Stimulated activated naive CD8-positive, alpha-beta T cell treated with anti-CD3 and anti-CD28 coated beads, Interleukin-15, amount 100 ng/mL, for 72 hours (primary cell): ENCODE measurements around the gene ZNF302.

Source experiments
- ATAC-seq: fragments of 150-1000 bp; cut with Tn5 transposase; 2 replicates; pipeline ENCODE4 v1.10.0; 2021; ENCODE audit warnings: mild to moderate bottlenecking, moderate library complexity
- DNase-seq, 2 donors: peaks; one replicate each; pipeline ENCODE4 v3.0.0; 2021 to 2022
- H3K27ac Mint-ChIP-seq, 2 donors: one replicate each; pipeline ENCODE4 v1.8.0; 2022; ENCODE audit warnings: mild to moderate bottlenecking in 2 of 2, mixed read lengths in 2 of 2, moderate library complexity in 2 of 2
- H3K27me3 Mint-ChIP-seq: one replicate; pipeline ENCODE4 v1.8.0; 2022; ENCODE audit warnings: mixed read lengths
- H3K4me1 Mint-ChIP-seq: one replicate; pipeline ENCODE4 v1.8.0; 2022; ENCODE audit warnings: mild to moderate bottlenecking, mixed read lengths
- H3K4me3 Mint-ChIP-seq, 2 donors: one replicate each; pipeline ENCODE4 v1.8.0; 2022; ENCODE audit warnings: mild to moderate bottlenecking in 2 of 2, mixed read lengths in 2 of 2, moderate library complexity in 1 of 2
- H3K9me3 Mint-ChIP-seq, 2 donors: one replicate each; pipeline ENCODE4 v1.8.0; 2022; ENCODE audit warnings: mixed read lengths in 2 of 2

The ZNF302 gene

GRCh38 chr19:34686455-34686854 lies 9.0 kb downstream of the ZNF302 start:
- Mint-ChIP-seq H3K27ac (no peak overlapping the region), H3K4me3 (no peak overlapping the region), H3K27me3 (peaks cover 5% of the 10 kb centered on the region), H3K4me1 (no peaks in the 10 kb centered on the region), H3K9me3 (peaks cover 50 to 65% of the 10 kb centered on the region in 2 donors)
- DNase-seq (no peak), ATAC-seq (no peak)

DNA sequence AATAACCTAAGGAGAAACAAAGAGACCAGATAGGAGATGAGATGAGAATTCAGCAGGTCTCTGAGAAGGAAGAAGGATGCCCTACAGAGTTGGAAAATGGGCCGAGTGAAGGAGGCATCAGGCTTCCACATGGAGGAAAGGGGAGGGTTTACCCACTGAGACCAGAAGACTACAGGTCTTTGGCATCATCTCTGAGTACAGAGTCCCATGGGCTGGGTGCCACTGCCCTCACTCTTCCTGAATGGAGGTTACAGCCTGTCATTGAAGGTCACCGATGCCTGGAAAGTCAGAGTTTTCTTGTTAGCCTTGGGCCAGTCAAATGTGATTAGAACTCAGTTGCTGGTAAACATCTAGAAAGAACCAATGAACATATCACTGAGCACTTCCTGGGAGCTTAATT lies 9.9 kb downstream of the ZNF302 start:
- H3K9me3 Mint-ChIP-seq, result peaks cover 58 to 74% of the 10 kb centered on the region in 2 donors

DNA sequence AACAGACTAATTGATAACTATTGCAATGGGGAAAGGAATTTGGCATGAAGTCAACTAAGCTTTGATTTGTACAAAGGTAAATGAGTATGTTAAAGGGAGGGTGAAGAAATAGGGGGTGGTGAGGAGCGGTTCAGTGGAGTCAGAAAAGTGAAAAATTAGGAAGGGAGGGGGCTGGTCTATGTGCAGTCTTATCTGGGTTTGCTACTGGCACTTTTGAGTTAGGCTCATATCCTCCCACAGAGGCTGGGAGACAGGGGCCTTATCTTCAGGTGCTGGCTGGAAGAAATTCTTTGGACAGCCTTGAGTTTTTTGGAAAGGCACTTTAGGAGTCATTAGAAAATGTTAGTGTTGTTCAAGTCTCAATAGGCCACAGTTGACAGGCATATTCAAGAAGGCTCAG lies 11.1 kb downstream of the ZNF302 start:
- H3K4me3 Mint-ChIP-seq, result no peak overlapping the region
- peaks cover 54 to 66% of the 10 kb centered on the region in 2 donors for H3K9me3 Mint-ChIP-seq
- no peaks in the 10 kb centered on the region for H3K4me1 Mint-ChIP-seq
- H3K27ac Mint-ChIP-seq, result no peak overlapping the region
- H3K27me3 Mint-ChIP-seq, result peaks cover 16% of the 10 kb centered on the region
- no peak for ATAC-seq
- no peak for DNase-seq

More for the DNA sequence above, 9.9 kb downstream of the ZNF302 start:
- H3K27ac Mint-ChIP-seq, result no peak overlapping the region
- no peak for DNase-seq
- ATAC-seq, result no peak
- no peak overlapping the region for H3K4me3 Mint-ChIP-seq
- no peaks in the 10 kb centered on the region for H3K4me1 Mint-ChIP-seq
- H3K27me3 Mint-ChIP-seq, result peaks cover 10% of the 10 kb centered on the region

DNA sequence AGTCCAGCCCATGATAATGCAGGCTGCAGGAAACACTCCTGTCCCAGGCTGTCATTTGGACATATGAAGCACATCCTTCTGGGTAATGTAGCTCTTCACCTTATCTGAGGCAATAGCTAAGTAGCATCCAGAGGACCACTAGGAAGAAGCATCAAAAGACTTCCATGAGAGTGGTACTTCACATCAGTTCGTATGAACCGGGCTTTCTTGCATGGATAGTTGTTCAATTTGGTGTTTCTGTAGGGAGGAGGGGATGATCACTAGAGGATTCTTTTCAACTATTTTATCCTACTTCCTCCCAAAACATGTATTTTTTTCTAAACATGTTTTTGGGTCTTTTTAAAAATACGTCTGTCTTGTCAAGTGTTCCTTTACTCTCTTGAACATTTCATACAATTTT lies 12.9 kb downstream of the ZNF302 start:
- Mint-ChIP-seq H3K27me3 (peaks cover 16% of the 10 kb centered on the region), H3K27ac (no peak overlapping the region), H3K9me3 (peaks cover 47 to 51% of the 10 kb centered on the region in 2 donors), H3K4me3 (no peak overlapping the region), H3K4me1 (no peaks in the 10 kb centered on the region)
- no peak for ATAC-seq
- no peak for DNase-seq

DNA sequence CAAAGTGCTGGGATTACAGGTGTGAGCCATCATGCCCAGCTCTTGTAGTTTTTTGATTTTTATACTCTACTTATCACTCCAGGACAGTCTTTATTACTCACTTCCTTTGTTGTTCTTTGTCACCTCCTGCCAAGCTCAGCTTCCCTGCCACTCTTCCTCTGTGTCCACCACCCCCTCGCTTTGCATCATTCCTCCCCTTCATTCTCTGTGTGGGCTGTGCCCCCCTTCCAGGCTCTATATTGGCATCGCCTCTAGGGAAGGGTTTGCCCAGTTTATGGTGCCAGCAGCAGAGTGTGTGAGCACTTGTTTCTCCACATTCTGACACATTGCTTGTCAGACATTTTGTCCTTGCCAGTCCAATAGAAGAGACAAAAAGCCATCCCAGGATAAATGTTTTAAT lies 15.1 kb downstream of the ZNF302 start:
- no peak for DNase-seq
- H3K9me3 Mint-ChIP-seq, result peaks cover 29 to 33% of the 10 kb centered on the region in 2 donors
- peaks cover 16% of the 10 kb centered on the region for H3K27me3 Mint-ChIP-seq
- no peak for ATAC-seq
- H3K4me3 Mint-ChIP-seq, result no peak overlapping the region
- H3K27ac Mint-ChIP-seq, result peak overlapping the region in 1 of 2 donors; percentile 11
- no peaks in the 10 kb centered on the region for H3K4me1 Mint-ChIP-seq

DNA sequence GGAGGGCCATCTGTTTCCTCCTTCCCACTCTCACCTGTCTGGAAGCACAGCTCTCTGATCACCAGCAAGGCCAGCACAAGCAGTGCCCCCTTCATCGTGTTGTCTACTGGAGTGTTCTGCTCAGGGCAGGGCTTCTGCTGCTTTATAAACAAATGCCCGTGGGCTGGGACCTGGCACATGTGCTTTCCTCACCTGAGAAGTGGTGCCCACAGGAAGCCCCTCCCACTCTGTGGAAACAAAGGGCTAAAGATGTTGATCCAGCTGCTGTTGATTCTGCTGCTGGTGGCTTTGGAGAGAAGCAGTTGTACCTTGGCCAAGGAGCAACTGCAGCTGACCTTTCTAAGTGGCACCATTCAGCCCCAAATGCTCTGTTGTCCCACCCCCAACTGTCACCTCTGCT lies 30.2 kb downstream of the ZNF302 start:
- Mint-ChIP-seq H3K4me3 (no peak overlapping the region), H3K4me1 (peaks cover 4% of the 10 kb centered on the region), H3K27me3 (peaks cover 50% of the 10 kb centered on the region), H3K27ac (no peak overlapping the region), H3K9me3 (peaks cover 6 to 27% of the 10 kb centered on the region in 2 donors)
- DNase-seq (no peak), ATAC-seq (no peak)

GRCh38 chr19:34711890-34712289 lies 34.4 kb downstream of the ZNF302 start:
- H3K27ac Mint-ChIP-seq, result no peak overlapping the region
- peaks cover 20 to 35% of the 10 kb centered on the region in 2 donors for H3K9me3 Mint-ChIP-seq
- H3K27me3 Mint-ChIP-seq, result peaks cover 36% of the 10 kb centered on the region
- no peak for DNase-seq
- peaks cover 6% of the 10 kb centered on the region for H3K4me1 Mint-ChIP-seq
- H3K4me3 Mint-ChIP-seq, result no peak overlapping the region
- ATAC-seq, result no peak

DNA sequence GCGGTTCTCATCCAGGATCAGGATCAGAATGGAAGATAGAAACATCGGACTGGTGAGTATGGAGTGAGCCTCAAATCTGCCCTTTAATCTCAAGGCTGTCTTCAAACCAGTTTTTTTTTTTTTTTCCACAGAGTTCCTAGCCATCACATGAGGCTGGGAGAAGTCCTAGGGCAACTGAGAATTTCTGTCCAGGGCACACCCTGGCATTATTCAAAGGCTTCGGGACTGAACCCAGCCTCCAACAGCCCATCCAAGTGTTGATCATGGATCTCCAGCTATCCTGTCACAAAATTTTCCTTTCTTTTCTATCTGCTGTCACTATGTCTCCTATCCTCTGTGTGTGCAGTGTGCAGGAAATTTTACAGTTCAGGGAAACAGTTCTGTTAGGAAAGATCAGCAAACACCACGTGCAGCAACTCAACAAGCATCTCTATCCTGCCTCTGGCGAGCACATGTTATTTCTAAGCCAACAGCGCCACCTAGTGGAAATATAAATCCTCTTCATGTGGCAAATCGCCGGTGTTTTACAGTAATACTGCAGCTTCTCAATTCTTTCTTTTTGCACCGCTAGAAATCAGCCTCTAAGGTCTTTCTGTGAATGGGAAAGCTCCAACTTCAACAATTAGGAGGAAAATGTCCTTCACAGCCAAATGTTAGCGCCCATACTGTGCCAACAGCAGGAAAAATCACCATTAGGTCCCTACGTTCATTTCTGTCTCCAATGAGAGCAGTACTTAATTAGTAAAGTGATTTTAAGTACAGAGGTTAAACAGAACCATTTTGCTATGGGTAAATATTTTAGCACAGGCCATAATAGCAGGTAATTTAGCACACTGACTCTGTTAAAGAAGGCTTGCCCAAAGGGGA lies 35.1 kb downstream of the ZNF302 start:
- H3K27ac Mint-ChIP-seq, result no peak overlapping the region
- DNase-seq, result peak; percentile 59 to 62
- peaks cover 20 to 35% of the 10 kb centered on the region in 2 donors for H3K9me3 Mint-ChIP-seq
- H3K4me3 Mint-ChIP-seq, result no peak overlapping the region
- H3K4me1 Mint-ChIP-seq, result peaks cover 6% of the 10 kb centered on the region
- ATAC-seq, result peak; percentile 72
- peaks cover 42% of the 10 kb centered on the region for H3K27me3 Mint-ChIP-seq

DNA sequence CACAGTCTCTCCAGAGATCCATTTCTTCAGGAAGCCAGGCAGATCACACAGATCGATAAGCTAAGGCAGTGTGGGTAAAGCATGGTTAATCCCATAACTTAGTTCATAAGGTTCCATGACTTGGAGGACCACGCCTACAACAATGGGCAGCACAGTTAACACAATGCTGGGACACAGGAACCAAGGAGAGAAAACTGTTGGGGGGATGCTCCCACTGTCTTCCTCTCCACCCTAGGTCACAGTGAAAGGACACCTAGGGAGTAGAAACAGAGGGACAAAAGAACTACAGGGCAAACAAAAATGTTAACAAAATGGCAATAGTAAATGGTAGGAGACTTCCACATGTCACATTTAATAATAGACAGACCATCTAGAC lies 35.8 kb downstream of the ZNF302 start:
- DNase-seq (no peak), ATAC-seq (no peak)
- peaks cover 6% of the 10 kb centered on the region for H3K4me1 Mint-ChIP-seq
- no peak overlapping the region for H3K4me3 Mint-ChIP-seq
- no peak overlapping the region for H3K27ac Mint-ChIP-seq
- peaks cover 20 to 35% of the 10 kb centered on the region in 2 donors for H3K9me3 Mint-ChIP-seq
- peaks cover 48% of the 10 kb centered on the region for H3K27me3 Mint-ChIP-seq

GRCh38 chr19:34715357-34715756 lies 37.9 kb downstream of the ZNF302 start:
- ATAC-seq, result no peak

GRCh38 chr19:34722353-34722752 lies 44.9 kb downstream of the ZNF302 start:
- H3K27ac Mint-ChIP-seq, result no peak overlapping the region
- ATAC-seq, result no peak
- H3K4me3 Mint-ChIP-seq, result no peak overlapping the region
- DNase-seq, result no peak
- no peaks in the 10 kb centered on the region for H3K9me3 Mint-ChIP-seq
- peaks cover 42% of the 10 kb centered on the region for H3K27me3 Mint-ChIP-seq
- H3K4me1 Mint-ChIP-seq, result no peaks in the 10 kb centered on the region

More at GRCh38 chr19:34715357-34715756, 37.9 kb downstream of the ZNF302 start:
- H3K27ac Mint-ChIP-seq, result no peak overlapping the region
- no peak for DNase-seq
- peaks cover 40% of the 10 kb centered on the region for H3K27me3 Mint-ChIP-seq
- peaks cover 20 to 35% of the 10 kb centered on the region in 2 donors for H3K9me3 Mint-ChIP-seq
- H3K4me3 Mint-ChIP-seq, result no peak overlapping the region
- peaks cover 6% of the 10 kb centered on the region for H3K4me1 Mint-ChIP-seq

GRCh38 chr19:34725400-34725799 lies 47.9 kb downstream of the ZNF302 start:
- H3K4me3 Mint-ChIP-seq, result no peak overlapping the region
- no peaks in the 10 kb centered on the region for H3K9me3 Mint-ChIP-seq
- DNase-seq (no peak), ATAC-seq (no peak)
- no peak overlapping the region for H3K27ac Mint-ChIP-seq
- H3K27me3 Mint-ChIP-seq, result peaks cover 34% of the 10 kb centered on the region
- H3K4me1 Mint-ChIP-seq, result no peaks in the 10 kb centered on the region

GRCh38 chr19:34731019-34731829 lies 53.7 kb downstream of the ZNF302 start:
- no peak for ATAC-seq

GRCh38 chr19:34731964-34732363 lies 54.5 kb downstream of the ZNF302 start:
- DNase-seq, result no peak
- ATAC-seq, result no peak
- H3K9me3 Mint-ChIP-seq, result peaks cover 7 to 11% of the 10 kb centered on the region in 2 donors
- no peaks in the 10 kb centered on the region for H3K27me3 Mint-ChIP-seq
- H3K4me1 Mint-ChIP-seq, result peaks cover 26% of the 10 kb centered on the region
- no peak overlapping the region for H3K4me3 Mint-ChIP-seq
- no peak overlapping the region for H3K27ac Mint-ChIP-seq

More at GRCh38 chr19:34731019-34731829, 53.7 kb downstream of the ZNF302 start:
- no peak for DNase-seq
- peak overlapping the region in 1 of 2 donors; percentile 5 for H3K27ac Mint-ChIP-seq
- H3K27me3 Mint-ChIP-seq, result peaks cover 7% of the 10 kb centered on the region
- H3K9me3 Mint-ChIP-seq, result peaks cover 7 to 9% of the 10 kb centered on the region in 2 donors
- no peak overlapping the region for H3K4me3 Mint-ChIP-seq
- H3K4me1 Mint-ChIP-seq, result peaks cover 25% of the 10 kb centered on the region

GRCh38 chr19:34732612-34733211 lies 55.2 kb downstream of the ZNF302 start:
- Mint-ChIP-seq H3K4me1 (peaks cover 26% of the 10 kb centered on the region), H3K4me3 (peak overlapping the region; percentile 78 to 94), H3K9me3 (peaks cover 7 to 11% of the 10 kb centered on the region in 2 donors), H3K27me3 (no peaks in the 10 kb centered on the region), H3K27ac (peak overlapping the region; percentile 16 to 90)
- no peak for DNase-seq
- ATAC-seq, result no peak
